HEK293 (cell line): ENCODE results near the gene RRBP1.

Experiments
- CTCF ChIA-PET: fragments of 350-600 bp; formaldehyde crosslinking; extraction: SDS; loops from one replicate; lab custom pipeline; 2021; ENCODE audit warnings: antibody characterized with exemption; lab: Yijun Ruan, JAX
- POLR2A ChIA-PET: fragments of 300-600 bp; formaldehyde crosslinking; extraction: SDS; loops from one replicate; lab custom pipeline; 2020; ENCODE audit warnings: antibody characterized with exemption, inconsistent platforms; lab: Yijun Ruan, JAX
- H3K27ac ChIP-seq: fragments of 200-500 bp; sonication (Bioruptor generic); 2 replicates; pipeline ENCODE4 v1.5.1; 2014; ENCODE audit warnings: low read depth, low read length, control low read depth, inconsistent platforms; ENCODE audit errors: extremely low read depth
- H3K36me3 ChIP-seq, 2 experiments: fragments of 200-500 bp in 1 of 2; sonication (Bioruptor generic) in 1 of 2; 1 replicate in 1 of 2; 2 replicates in 1 of 2; pipeline ENCODE4 v1.5.1; 2014 to 2017; ENCODE audit warnings: inconsistent platforms in 2 of 2, low read length in 2 of 2; ENCODE audit not compliant: control insufficient read depth in 2 of 2, insufficient read depth in 1 of 2
- H3K4me1 ChIP-seq: fragments of 200-500 bp; sonication (Bioruptor generic); 2 replicates; pipeline ENCODE4 v1.5.1; 2014; ENCODE audit warnings: mild to moderate bottlenecking, low read length, inconsistent platforms; ENCODE audit not compliant: control insufficient read depth, insufficient read depth
- H3K4me3 ChIP-seq: 2 replicates; pipeline ENCODE4 v1.5.1; 2011; ENCODE audit warnings: low read depth, mild to moderate bottlenecking, control low read depth, low read length, moderate library complexity
- H3K9me3 ChIP-seq: fragments of 200-500 bp; sonication (Bioruptor generic); 2 replicates; pipeline ENCODE4 v1.5.1; 2014; ENCODE audit warnings: low read depth, low read length, inconsistent platforms; ENCODE audit not compliant: control insufficient read depth, insufficient read depth
- KLF7 ChIP-seq: fragments of 450-650 bp; formaldehyde crosslinking; IDR thresholded peaks from 2 replicates; pipeline ENCODE4 v1.5.1; 2016; ENCODE audit warnings: missing biosample characterization, missing genetic modification characterization, borderline replicate concordance
- PRDM1 ChIP-seq: fragments of 450-650 bp; formaldehyde crosslinking; IDR thresholded peaks from 2 replicates; pipeline ENCODE4; 2016; ENCODE audit warnings: missing biosample characterization, missing genetic modification characterization
- TCF7L2 ChIP-seq: IDR thresholded peaks from 2 replicates; pipeline ENCODE4 v1.6.1; 2011; ENCODE audit warnings: low read depth, mild to moderate bottlenecking, inconsistent platforms, low read length, moderate library complexity, borderline replicate concordance
- ZBTB1 ChIP-seq: fragments of 450-650 bp; formaldehyde crosslinking; IDR thresholded peaks from 2 replicates; pipeline ENCODE4 v1.5.1; 2016; ENCODE audit warnings: missing biosample characterization, missing genetic modification characterization
- ZBTB8A ChIP-seq: fragments of 450-650 bp; formaldehyde crosslinking; IDR thresholded peaks from 2 replicates; pipeline ENCODE4 v1.5.1; 2016; ENCODE audit warnings: missing biosample characterization, missing genetic modification characterization
- ZNF155 ChIP-seq: fragments of 450-650 bp; formaldehyde crosslinking; IDR thresholded peaks from 2 replicates; pipeline ENCODE4 v1.5.1; 2016; ENCODE audit warnings: missing biosample characterization, missing genetic modification characterization
- ZNF214 ChIP-seq: fragments of 450-650 bp; formaldehyde crosslinking; IDR thresholded peaks from 2 replicates; pipeline ENCODE4 v1.5.1; 2017; ENCODE audit warnings: missing biosample characterization, mild to moderate bottlenecking, missing genetic modification characterization, borderline replicate concordance
- ZNF391 ChIP-seq: fragments of 450-650 bp; formaldehyde crosslinking; IDR thresholded peaks from 2 replicates; pipeline ENCODE4 v1.5.1; 2016; ENCODE audit warnings: low read depth, missing biosample characterization, missing genetic modification characterization, borderline replicate concordance
- ZNF404 ChIP-seq: fragments of 450-650 bp; formaldehyde crosslinking; IDR thresholded peaks from 2 replicates; pipeline ENCODE4 v1.5.1; 2017; ENCODE audit warnings: missing biosample characterization, missing genetic modification characterization
- ZNF433 ChIP-seq: fragments of 450-650 bp; formaldehyde crosslinking; IDR thresholded peaks from 2 replicates; pipeline ENCODE4 v1.5.1; 2016; ENCODE audit warnings: missing biosample characterization, missing genetic modification characterization, low read depth
- ZNF521 ChIP-seq: fragments of 450-650 bp; formaldehyde crosslinking; IDR thresholded peaks from 2 replicates; pipeline ENCODE4 v1.5.1; 2017; ENCODE audit warnings: missing biosample characterization, mild to moderate bottlenecking, missing genetic modification characterization
- TF ChIP-seq, protein P1 (sequence below): fragments of 450-650 bp; formaldehyde crosslinking; IDR thresholded peaks from 2 replicates; pipeline ENCODE4 v1.5.1; 2016; ENCODE audit warnings: missing biosample characterization, missing genetic modification characterization
- TF ChIP-seq, protein P2 (sequence below): IDR thresholded peaks from 2 replicates; pipeline ENCODE4 v1.6.1; 2011; ENCODE audit warnings: mild to moderate bottlenecking, low read depth, low read length, borderline replicate concordance
- TF ChIP-seq, protein P3 (sequence below): fragments of 450-650 bp; formaldehyde crosslinking; conservative IDR thresholded peaks from 2 replicates; pipeline ENCODE4 v1.5.1; 2016; ENCODE audit warnings: low read depth, missing biosample characterization, missing genetic modification characterization
- TF ChIP-seq, protein P4 (sequence below): fragments of 450-650 bp; formaldehyde crosslinking; IDR thresholded peaks from 2 replicates; pipeline ENCODE4 v1.5.1; 2017; ENCODE audit warnings: missing biosample characterization, missing genetic modification characterization
- TF ChIP-seq, protein P5 (sequence below): fragments of 450-650 bp; formaldehyde crosslinking; IDR thresholded peaks from 2 replicates; pipeline ENCODE4 v1.5.1; 2017; ENCODE audit warnings: missing biosample characterization, mild to moderate bottlenecking, missing genetic modification characterization, moderate library complexity

RRBP1 gene

DNA sequence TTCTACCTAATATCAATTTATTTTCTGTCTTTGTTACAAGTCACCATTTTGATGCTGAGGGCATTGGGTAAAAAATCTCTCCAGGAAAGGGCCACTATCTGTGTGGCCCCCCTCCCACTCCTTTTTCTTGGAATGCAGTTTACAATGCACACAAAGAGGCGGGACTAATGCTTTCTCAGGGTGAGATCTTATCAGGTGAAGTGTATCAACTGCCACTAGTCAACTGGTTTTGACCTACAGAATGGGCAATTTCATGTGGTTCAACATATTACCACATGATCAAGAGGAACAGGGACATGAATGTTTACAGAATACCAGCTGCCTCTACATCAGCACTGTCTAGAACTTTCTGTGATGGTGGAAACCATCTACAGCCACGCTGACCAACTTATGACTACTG is 3.7 kb downstream of the RRBP1 start:
- no peaks in the 10 kb centered on the region for H3K9me3 ChIP-seq
- TF ChIP-seq, protein P1, sequence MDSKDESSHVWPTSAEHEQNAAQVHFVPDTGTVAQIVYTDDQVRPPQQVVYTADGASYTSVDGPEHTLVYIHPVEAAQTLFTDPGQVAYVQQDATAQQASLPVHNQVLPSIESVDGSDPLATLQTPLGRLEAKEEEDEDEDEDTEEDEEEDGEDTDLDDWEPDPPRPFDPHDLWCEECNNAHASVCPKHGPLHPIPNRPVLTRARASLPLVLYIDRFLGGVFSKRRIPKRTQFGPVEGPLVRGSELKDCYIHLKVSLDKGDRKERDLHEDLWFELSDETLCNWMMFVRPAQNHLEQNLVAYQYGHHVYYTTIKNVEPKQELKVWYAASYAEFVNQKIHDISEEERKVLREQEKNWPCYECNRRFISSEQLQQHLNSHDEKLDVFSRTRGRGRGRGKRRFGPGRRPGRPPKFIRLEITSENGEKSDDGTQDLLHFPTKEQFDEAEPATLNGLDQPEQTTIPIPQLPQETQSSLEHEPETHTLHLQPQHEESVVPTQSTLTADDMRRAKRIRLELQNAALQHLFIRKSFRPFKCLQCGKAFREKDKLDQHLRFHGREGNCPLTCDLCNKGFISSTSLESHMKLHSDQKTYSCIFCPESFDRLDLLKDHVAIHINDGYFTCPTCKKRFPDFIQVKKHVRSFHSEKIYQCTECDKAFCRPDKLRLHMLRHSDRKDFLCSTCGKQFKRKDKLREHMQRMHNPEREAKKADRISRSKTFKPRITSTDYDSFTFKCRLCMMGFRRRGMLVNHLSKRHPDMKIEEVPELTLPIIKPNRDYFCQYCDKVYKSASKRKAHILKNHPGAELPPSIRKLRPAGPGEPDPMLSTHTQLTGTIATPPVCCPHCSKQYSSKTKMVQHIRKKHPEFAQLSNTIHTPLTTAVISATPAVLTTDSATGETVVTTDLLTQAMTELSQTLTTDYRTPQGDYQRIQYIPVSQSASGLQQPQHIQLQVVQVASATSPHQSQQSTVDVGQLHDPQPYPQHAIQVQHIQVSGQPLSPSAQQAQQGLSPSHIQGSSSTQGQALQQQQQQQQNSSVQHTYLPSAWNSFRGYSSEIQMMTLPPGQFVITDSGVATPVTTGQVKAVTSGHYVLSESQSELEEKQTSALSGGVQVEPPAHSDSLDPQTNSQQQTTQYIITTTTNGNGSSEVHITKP (tag by site-specific recombination) = no peak
- peak; percentile 1; the same call in 1 of the 2 replicates for TF ChIP-seq PRDM1 (tag by site-specific recombination)
- TF ChIP-seq, all 188 proteins: peak for 1
- Histone ChIP-seq H3K4me3 (no peak overlapping the region), H3K36me3 (peaks cover 0 to 46% of the 10 kb centered on the region in 2 experiments; a peak in 2 of 3 replicates), H3K4me1 (peaks cover 5% of the 10 kb centered on the region; the same call in 1 of the 2 replicates), H3K27ac (no peak overlapping the region)
- ChIA-PET POLR2A (no interaction called here), CTCF (no interaction called here)

DNA sequence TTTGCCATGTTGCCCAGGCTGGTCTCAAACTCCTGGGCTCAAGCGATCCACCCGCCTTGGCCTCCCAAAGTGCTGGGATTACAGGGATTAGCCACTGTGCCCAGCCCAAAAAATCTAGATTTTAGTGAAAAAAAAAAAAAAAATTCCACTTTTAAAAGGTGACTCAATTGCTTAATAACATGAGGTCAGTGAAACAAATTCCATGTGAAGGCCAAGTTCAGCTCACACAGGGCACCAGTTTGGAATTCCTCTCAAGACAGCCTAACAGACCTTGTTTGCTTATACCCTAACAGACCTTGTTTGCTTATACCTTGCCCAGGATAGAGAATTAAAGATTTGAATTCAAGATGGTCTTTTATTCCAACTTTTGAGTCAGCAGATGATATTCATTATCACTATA is 5.1 kb downstream of the RRBP1 start:
- Histone ChIP-seq H3K4me1 (peaks cover 5% of the 10 kb centered on the region; the same call in 1 of the 2 replicates), H3K9me3 (no peaks in the 10 kb centered on the region), H3K36me3 (peaks cover 0 to 46% of the 10 kb centered on the region in 2 experiments; a peak in 2 of 3 replicates), H3K27ac (no peak overlapping the region), H3K4me3 (no peak overlapping the region)
- POLR2A ChIA-PET = no interaction called here
- TF ChIP-seq PRDM1 (tag by site-specific recombination) (no peak), ZNF521 (tag by site-specific recombination) (no peak), ZNF433 (tag by site-specific recombination) (no peak), ZNF404 (tag by site-specific recombination) (no peak), KLF7 (tag by site-specific recombination) (no peak), ZNF155 (tag by site-specific recombination) (no peak)
- TF ChIP-seq, protein P2, sequence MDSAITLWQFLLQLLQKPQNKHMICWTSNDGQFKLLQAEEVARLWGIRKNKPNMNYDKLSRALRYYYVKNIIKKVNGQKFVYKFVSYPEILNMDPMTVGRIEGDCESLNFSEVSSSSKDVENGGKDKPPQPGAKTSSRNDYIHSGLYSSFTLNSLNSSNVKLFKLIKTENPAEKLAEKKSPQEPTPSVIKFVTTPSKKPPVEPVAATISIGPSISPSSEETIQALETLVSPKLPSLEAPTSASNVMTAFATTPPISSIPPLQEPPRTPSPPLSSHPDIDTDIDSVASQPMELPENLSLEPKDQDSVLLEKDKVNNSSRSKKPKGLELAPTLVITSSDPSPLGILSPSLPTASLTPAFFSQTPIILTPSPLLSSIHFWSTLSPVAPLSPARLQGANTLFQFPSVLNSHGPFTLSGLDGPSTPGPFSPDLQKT = no peak
- CTCF ChIA-PET = no interaction called here

DNA sequence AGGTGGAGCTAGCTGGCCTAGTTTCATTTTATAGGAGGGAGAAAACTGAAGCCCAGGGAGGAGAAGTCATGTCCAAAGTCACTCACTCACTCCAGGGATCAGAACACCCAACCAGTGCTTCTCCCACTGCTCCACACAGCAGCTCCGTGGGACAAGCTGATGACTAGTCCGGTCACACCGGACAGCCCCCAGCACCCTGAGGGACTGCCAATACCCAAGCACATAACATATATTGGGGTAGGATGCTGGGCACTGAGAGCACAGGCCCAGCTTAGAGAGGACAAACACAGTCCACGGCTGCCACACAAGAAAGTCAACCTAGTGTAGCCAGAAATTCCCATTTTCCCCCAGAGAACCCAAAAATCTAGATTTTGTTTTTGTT is 5.7 kb downstream of the RRBP1 start:
- Histone ChIP-seq H3K27ac (no peak overlapping the region), H3K36me3 (peaks cover 0 to 47% of the 10 kb centered on the region in 2 experiments; a peak in 2 of 3 replicates), H3K4me1 (peaks cover 5% of the 10 kb centered on the region; the same call in 1 of the 2 replicates), H3K9me3 (no peaks in the 10 kb centered on the region), H3K4me3 (no peak overlapping the region)
- CTCF ChIA-PET = no interaction called here
- POLR2A ChIA-PET = no interaction called here
- TF ChIP-seq ZNF404 (tag by site-specific recombination) = no peak
- TF ChIP-seq ZNF391 (tag by site-specific recombination) = no peak
- TF ChIP-seq ZNF214 = no peak
- TF ChIP-seq, protein P3, sequence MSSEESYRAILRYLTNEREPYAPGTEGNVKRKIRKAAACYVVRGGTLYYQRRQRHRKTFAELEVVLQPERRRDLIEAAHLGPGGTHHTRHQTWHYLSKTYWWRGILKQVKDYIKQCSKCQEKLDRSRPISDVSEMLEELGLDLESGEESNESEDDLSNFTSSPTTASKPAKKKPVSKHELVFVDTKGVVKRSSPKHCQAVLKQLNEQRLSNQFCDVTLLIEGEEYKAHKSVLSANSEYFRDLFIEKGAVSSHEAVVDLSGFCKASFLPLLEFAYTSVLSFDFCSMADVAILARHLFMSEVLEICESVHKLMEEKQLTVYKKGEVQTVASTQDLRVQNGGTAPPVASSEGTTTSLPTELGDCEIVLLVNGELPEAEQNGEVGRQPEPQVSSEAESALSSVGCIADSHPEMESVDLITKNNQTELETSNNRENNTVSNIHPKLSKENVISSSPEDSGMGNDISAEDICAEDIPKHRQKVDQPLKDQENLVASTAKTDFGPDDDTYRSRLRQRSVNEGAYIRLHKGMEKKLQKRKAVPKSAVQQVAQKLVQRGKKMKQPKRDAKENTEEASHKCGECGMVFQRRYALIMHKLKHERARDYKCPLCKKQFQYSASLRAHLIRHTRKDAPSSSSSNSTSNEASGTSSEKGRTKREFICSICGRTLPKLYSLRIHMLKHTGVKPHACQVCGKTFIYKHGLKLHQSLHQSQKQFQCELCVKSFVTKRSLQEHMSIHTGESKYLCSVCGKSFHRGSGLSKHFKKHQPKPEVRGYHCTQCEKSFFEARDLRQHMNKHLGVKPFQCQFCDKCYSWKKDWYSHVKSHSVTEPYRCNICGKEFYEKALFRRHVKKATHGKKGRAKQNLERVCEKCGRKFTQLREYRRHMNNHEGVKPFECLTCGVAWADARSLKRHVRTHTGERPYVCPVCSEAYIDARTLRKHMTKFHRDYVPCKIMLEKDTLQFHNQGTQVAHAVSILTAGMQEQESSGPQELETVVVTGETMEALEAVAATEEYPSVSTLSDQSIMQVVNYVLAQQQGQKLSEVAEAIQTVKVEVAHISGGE = no peak
- TF ChIP-seq, protein P4, sequence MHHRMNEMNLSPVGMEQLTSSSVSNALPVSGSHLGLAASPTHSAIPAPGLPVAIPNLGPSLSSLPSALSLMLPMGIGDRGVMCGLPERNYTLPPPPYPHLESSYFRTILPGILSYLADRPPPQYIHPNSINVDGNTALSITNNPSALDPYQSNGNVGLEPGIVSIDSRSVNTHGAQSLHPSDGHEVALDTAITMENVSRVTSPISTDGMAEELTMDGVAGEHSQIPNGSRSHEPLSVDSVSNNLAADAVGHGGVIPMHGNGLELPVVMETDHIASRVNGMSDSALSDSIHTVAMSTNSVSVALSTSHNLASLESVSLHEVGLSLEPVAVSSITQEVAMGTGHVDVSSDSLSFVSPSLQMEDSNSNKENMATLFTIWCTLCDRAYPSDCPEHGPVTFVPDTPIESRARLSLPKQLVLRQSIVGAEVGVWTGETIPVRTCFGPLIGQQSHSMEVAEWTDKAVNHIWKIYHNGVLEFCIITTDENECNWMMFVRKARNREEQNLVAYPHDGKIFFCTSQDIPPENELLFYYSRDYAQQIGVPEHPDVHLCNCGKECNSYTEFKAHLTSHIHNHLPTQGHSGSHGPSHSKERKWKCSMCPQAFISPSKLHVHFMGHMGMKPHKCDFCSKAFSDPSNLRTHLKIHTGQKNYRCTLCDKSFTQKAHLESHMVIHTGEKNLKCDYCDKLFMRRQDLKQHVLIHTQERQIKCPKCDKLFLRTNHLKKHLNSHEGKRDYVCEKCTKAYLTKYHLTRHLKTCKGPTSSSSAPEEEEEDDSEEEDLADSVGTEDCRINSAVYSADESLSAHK (tag by site-specific recombination) = no peak
- no peak for TF ChIP-seq ZBTB1 (tag by site-specific recombination)
- no peak for TF ChIP-seq ZBTB8A (tag by site-specific recombination)
- no peak for TF ChIP-seq TCF7L2
- TF ChIP-seq, protein P5, sequence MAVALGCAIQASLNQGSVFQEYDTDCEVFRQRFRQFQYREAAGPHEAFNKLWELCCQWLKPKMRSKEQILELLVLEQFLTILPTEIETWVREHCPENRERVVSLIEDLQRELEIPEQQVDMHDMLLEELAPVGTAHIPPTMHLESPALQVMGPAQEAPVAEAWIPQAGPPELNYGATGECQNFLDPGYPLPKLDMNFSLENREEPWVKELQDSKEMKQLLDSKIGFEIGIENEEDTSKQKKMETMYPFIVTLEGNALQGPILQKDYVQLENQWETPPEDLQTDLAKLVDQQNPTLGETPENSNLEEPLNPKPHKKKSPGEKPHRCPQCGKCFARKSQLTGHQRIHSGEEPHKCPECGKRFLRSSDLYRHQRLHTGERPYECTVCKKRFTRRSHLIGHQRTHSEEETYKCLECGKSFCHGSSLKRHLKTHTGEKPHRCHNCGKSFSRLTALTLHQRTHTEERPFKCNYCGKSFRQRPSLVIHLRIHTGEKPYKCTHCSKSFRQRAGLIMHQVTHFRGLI = no peak
